T-helper 1 cell treated with Interleukin-12 subunit alpha and Interleukin-12 subunit beta and Interleukin-4 antibody, amounts not matched to agents 30 μg/mL and 1 μg/mL, for 36 hours (primary cell): ENCODE measurements around the gene TCFL5.
A peak's percentile ranks its signal among the peaks of the same experiment; 100 is the strongest.

Experiments used
- H3K27ac Mint-ChIP-seq: one replicate; pipeline ENCODE4 v1.8.0; 2021; ENCODE audit warnings: mild to moderate bottlenecking, mixed read lengths
- H3K27me3 Mint-ChIP-seq: one replicate; pipeline ENCODE4 v1.8.0; 2021; ENCODE audit warnings: low read depth, mixed read lengths
- H3K36me3 Mint-ChIP-seq: one replicate; pipeline ENCODE4 v1.8.0; 2021; ENCODE audit warnings: low read depth, mixed read lengths
- H3K4me1 Mint-ChIP-seq: one replicate; pipeline ENCODE4 v1.8.0; 2021; ENCODE audit warnings: low read depth, mixed read lengths
- H3K4me3 Mint-ChIP-seq: one replicate; pipeline ENCODE4 v1.8.0; 2021; ENCODE audit warnings: mild to moderate bottlenecking, moderate library complexity, mixed read lengths
- H3K9me3 Mint-ChIP-seq: one replicate; pipeline ENCODE4 v1.8.0; 2021; ENCODE audit warnings: mixed read lengths

Gene TCFL5

GRCh38 chr20:62861726-62862336, at the start of gene TCFL5:
Gene TCFL5 (minus strand): TSS chr20:62861822. CDS start chr20:62861670, 152 bp downstream.
- Mint-ChIP-seq H3K4me3 (peak within 1 kb of the TSS; percentile 45), H3K4me1 (peaks cover 12% of the 10 kb centered on the region), H3K36me3 (peaks cover 3% of the 10 kb centered on the region), H3K27ac (peak within 1 kb of the TSS; percentile 62), H3K9me3 (no peaks in the 10 kb centered on the region), H3K27me3 (peaks cover 31% of the 10 kb centered on the region)

GRCh38 chr20:62910777-62911497, 49.3 kb upstream of the TCFL5 start:
- no peaks in the 10 kb centered on the region for H3K27me3 Mint-ChIP-seq
- peaks cover 42% of the 10 kb centered on the region for H3K36me3 Mint-ChIP-seq
- no peak overlapping the region for H3K4me3 Mint-ChIP-seq
- H3K9me3 Mint-ChIP-seq = no peaks in the 10 kb centered on the region
- H3K27ac Mint-ChIP-seq = no peak overlapping the region
- peaks cover 14% of the 10 kb centered on the region for H3K4me1 Mint-ChIP-seq

- no peaks in the 10 kb centered on the region for H3K27me3 Mint-ChIP-seq
- no peak overlapping the region for H3K4me3 Mint-ChIP-seq
- H3K36me3 Mint-ChIP-seq = peaks cover 44% of the 10 kb centered on the region
- no peaks in the 10 kb centered on the region for H3K9me3 Mint-ChIP-seq
- H3K27ac Mint-ChIP-seq = no peak overlapping the region
- peaks cover 10% of the 10 kb centered on the region for H3K4me1 Mint-ChIP-seq
Observed at GRCh38 chr20:62910217-62910766, 48.7 kb upstream of the TCFL5 start.

GRCh38 chr20:62908971-62909791, 47.6 kb upstream of the TCFL5 start:
- no peak overlapping the region for H3K27ac Mint-ChIP-seq

GRCh38 chr20:62907384-62908317, 46.0 kb upstream of the TCFL5 start:
- Mint-ChIP-seq H3K27me3 (no peaks in the 10 kb centered on the region), H3K4me3 (no peak overlapping the region), H3K36me3 (peaks cover 51% of the 10 kb centered on the region), H3K4me1 (peaks cover 5% of the 10 kb centered on the region), H3K27ac (no peak overlapping the region), H3K9me3 (no peaks in the 10 kb centered on the region)

More at GRCh38 chr20:62908971-62909791, 47.6 kb upstream of the TCFL5 start:
- H3K36me3 Mint-ChIP-seq = peaks cover 53% of the 10 kb centered on the region
- H3K4me1 Mint-ChIP-seq = peaks cover 5% of the 10 kb centered on the region
- no peak overlapping the region for H3K4me3 Mint-ChIP-seq
- no peaks in the 10 kb centered on the region for H3K27me3 Mint-ChIP-seq
- no peaks in the 10 kb centered on the region for H3K9me3 Mint-ChIP-seq

GRCh38 chr20:62906647-62907375, 45.2 kb upstream of the TCFL5 start:
- Mint-ChIP-seq H3K4me3 (no peak overlapping the region), H3K9me3 (no peaks in the 10 kb centered on the region), H3K4me1 (peaks cover 5% of the 10 kb centered on the region), H3K27me3 (no peaks in the 10 kb centered on the region), H3K27ac (no peak overlapping the region), H3K36me3 (peaks cover 50% of the 10 kb centered on the region)

GRCh38 chr20:62906209-62906608, 44.6 kb upstream of the TCFL5 start:
- H3K27ac Mint-ChIP-seq = no peak overlapping the region
- peaks cover 55% of the 10 kb centered on the region for H3K36me3 Mint-ChIP-seq
- no peak overlapping the region for H3K4me3 Mint-ChIP-seq
- peaks cover 9% of the 10 kb centered on the region for H3K4me1 Mint-ChIP-seq
- no peaks in the 10 kb centered on the region for H3K9me3 Mint-ChIP-seq
- H3K27me3 Mint-ChIP-seq = no peaks in the 10 kb centered on the region

- Mint-ChIP-seq H3K36me3 (peaks cover 52% of the 10 kb centered on the region), H3K9me3 (no peaks in the 10 kb centered on the region), H3K27me3 (no peaks in the 10 kb centered on the region), H3K4me1 (peaks cover 14% of the 10 kb centered on the region), H3K27ac (no peak overlapping the region), H3K4me3 (no peak overlapping the region)
Observed at GRCh38 chr20:62905536-62906117, 44.0 kb upstream of the TCFL5 start.

- no peak overlapping the region for H3K27ac Mint-ChIP-seq
- H3K9me3 Mint-ChIP-seq = no peaks in the 10 kb centered on the region
Observed at GRCh38 chr20:62902926-62903615, 41.4 kb upstream of the TCFL5 start.

GRCh38 chr20:62901891-62902290, 40.3 kb upstream of the TCFL5 start:
- H3K36me3 Mint-ChIP-seq = peaks cover 40% of the 10 kb centered on the region
- no peak overlapping the region for H3K27ac Mint-ChIP-seq
- H3K27me3 Mint-ChIP-seq = no peaks in the 10 kb centered on the region
- H3K4me3 Mint-ChIP-seq = no peak overlapping the region
- no peaks in the 10 kb centered on the region for H3K9me3 Mint-ChIP-seq
- H3K4me1 Mint-ChIP-seq = peaks cover 34% of the 10 kb centered on the region

More at GRCh38 chr20:62902926-62903615, 41.4 kb upstream of the TCFL5 start:
- H3K4me1 Mint-ChIP-seq = peaks cover 30% of the 10 kb centered on the region
- peaks cover 48% of the 10 kb centered on the region for H3K36me3 Mint-ChIP-seq
- H3K27me3 Mint-ChIP-seq = no peaks in the 10 kb centered on the region
- no peak overlapping the region for H3K4me3 Mint-ChIP-seq

GRCh38 chr20:62900692-62901584, 39.3 kb upstream of the TCFL5 start:
- Mint-ChIP-seq H3K27me3 (no peaks in the 10 kb centered on the region), H3K9me3 (no peaks in the 10 kb centered on the region), H3K4me3 (no peak overlapping the region), H3K27ac (peak overlapping the region; percentile 67), H3K4me1 (peaks cover 34% of the 10 kb centered on the region), H3K36me3 (peaks cover 36% of the 10 kb centered on the region)
